HG03469 (cell line): Measurements from ENCODE around the gene PTPRG.

Experiments
- ATAC-seq: cut with Tn5 transposase; IDR thresholded peaks from one replicate; pipeline ENCODE4 v1.9.1; 2021; ENCODE audit warnings: mild to moderate bottlenecking, moderate library complexity, moderate number of reproducible peaks; ENCODE audit not compliant: unreplicated experiment

The PTPRG gene

DNA sequence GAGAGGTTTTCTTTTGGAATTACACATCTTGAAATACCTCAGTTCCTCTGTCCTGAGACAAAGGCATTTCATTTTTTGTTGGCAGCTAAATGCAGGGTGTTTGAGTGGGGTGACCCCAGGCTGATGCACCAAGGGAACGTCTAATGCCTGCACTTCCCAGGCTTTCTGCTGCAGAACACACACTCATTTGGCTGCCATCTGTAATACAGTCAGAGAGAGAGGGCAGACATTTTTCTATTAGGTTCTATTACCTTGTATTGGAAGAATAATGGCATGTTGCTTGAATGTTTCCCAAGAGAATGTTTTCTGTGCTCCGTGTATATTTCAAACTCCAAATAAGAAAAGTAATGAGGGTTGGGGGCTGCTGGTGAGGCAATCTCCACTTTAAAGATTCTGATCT lies 87.1 kb downstream of the PTPRG start:
- ATAC-seq = no peak

- no peak for ATAC-seq
Measured at GRCh38 chr3:61649381-61650170, 88.2 kb downstream of the PTPRG start.

DNA sequence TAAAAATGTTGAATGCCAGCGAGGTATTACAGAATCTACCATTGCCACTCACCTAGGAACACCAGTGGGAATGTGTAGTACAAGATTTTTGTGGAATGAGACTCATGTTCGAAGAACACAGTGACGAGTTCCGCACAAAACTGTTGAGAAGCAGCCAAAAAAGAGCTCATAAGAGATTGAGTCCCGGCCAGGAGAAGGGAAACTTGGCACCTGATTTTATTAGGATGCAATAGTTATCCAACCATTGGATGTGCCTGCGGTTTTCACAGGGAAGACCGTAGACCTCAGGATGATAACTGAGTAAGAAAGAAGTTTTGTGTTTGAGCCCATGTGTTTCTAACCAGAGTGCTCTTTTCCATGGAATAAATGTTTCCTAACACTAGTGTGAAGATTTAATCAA lies 88.9 kb downstream of the PTPRG start:
- ATAC-seq = no peak

GRCh38 chr3:61650719-61651410 lies 89.5 kb downstream of the PTPRG start:
- ATAC-seq = no peak

DNA sequence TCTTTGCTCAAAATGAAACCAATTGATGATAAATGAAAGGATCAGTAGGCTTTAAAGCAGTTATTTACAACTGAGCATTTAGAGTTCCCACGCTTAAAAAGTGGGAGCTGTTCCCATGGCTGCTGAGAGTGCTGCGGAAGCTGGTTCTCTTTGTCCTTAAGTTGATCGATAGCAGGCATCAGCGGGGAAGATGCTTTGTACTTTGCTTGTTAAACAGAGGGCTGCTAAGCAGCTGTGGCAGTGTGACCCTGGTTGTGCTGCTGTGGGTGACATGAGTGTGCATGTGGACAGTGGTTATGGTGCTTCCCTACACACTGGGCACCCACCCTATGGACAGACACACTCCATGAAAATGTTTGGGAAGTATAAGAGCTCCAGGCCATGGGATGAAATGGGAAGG lies 96.3 kb downstream of the PTPRG start:
- ATAC-seq = no peak

DNA sequence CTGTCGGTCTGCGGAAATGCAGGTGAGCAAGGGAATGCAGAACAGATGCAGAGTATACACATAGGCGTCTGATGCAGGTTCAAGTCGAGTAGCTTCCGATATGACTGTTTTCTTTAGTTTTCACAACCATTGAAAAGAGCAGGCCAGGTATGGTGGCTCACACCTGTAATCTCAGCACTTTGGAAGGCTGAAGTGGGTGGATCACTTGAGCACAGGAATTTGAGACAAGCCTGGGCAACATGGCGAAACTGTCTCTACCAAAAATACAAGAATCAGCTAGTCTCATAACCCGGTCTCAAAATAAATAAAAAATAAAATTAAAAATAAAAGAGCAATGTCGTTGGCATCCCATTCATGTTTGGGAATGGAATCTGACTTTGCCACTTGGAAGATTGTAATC lies 101.5 kb downstream of the PTPRG start:
- ATAC-seq = no peak

DNA sequence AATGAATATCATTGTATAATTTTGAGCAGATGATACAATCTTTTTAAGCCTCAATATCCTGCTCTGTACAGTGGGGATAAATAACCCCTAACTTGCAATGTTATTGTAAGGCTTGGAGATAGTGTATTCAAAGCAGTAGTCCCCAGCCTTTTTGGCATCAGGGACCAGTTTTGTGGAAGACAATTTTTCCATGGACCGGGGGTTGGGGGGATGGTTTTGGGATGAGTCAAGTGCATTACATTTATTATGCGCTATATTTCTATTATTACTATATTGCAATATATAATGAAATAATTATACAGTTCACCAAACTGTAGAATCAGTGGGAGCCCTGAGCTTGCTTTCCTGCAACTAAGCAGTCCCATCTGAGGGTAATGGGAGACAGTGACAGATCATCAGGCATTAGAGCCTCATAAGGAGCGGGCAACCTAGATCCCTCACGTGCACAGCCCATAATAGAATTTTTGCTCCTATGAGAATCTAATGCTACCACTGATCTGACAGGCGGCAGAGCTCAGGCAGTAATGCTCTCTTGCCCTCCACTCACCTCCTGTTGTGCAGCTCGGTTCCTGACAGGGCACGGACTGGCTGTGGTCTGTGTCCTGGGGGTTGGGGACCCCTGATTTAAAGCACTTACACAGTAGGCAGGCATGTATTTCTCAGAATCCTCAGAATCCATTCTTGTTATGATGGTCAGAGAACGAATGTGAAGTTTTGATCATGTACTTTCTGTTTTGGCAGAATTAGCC lies 102.2 kb downstream of the PTPRG start:
- no peak for ATAC-seq

GRCh38 chr3:61664105-61664482 lies 102.7 kb downstream of the PTPRG start:
- ATAC-seq = no peak

- ATAC-seq = no peak
Measured at GRCh38 chr3:61665121-61665520, 103.8 kb downstream of the PTPRG start.

- no peak for ATAC-seq
Measured at GRCh38 chr3:61665987-61666386, 104.6 kb downstream of the PTPRG start.

GRCh38 chr3:61666615-61667330 lies 105.4 kb downstream of the PTPRG start:
- ATAC-seq = no peak

GRCh38 chr3:61667383-61667782 lies 106.0 kb downstream of the PTPRG start:
- ATAC-seq = no peak

DNA sequence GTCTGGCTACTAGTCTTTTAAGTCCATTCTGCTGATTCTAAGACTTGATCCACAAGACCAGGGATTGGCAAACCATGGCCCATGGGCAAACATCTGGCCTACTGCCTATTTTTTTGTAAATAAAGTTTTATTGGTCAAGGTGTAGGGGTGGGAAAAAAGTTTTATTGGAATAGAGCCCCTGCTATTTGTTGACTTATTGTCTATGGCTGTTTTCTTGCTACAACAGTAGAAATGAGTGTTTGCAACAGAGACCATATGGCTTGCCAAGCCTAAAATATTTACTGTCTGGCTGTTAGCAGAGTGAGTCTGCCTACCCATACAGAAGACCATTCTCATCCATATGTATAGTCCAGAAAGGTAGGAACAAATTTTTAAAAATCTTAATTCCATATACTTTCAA lies 106.4 kb downstream of the PTPRG start:
- ATAC-seq = no peak

GRCh38 chr3:61668317-61668864 lies 107.0 kb downstream of the PTPRG start:
- no peak for ATAC-seq

DNA sequence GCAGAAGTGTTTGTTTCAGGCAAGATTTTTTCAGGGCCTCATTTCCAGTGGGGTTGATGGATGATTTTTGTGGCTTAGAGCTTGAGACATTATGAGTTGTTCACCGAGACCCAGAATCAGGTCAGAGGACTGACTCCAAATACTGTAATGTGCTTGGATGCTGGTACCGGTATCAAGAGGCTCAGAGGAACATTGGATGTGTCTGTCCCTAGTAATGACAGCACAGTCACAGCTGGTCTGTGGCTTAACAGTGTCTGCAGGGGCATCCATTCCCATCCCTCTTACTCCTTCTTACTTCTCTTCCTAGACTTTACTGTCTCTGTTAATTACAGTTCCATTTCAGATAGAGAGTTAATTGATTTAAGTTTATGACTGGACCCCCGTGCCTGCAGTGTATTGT lies 107.8 kb downstream of the PTPRG start:
- ATAC-seq = no peak

GRCh38 chr3:61669668-61670299 lies 108.4 kb downstream of the PTPRG start:
- no peak for ATAC-seq

DNA sequence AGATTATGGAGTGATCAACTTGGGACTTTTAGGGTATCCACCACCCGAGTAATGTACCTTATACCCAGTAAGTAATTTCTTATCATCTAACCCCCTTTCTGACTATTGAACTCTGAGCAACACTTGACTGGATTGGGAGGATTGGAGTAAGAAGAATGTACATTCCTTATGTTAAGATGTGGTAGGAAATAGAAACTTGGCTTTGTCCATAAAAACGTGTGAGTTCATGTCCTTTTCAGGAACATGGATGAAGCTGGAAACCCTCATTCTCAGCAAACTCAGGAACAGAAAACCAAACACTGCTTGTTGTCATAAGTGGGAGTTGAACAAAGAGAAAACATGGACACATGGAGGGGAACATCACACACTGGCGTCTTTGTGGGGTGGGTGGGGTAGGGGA lies 112.3 kb downstream of the PTPRG start:
- no peak for ATAC-seq

GRCh38 chr3:61674596-61674995 lies 113.2 kb downstream of the PTPRG start:
- no peak for ATAC-seq

DNA sequence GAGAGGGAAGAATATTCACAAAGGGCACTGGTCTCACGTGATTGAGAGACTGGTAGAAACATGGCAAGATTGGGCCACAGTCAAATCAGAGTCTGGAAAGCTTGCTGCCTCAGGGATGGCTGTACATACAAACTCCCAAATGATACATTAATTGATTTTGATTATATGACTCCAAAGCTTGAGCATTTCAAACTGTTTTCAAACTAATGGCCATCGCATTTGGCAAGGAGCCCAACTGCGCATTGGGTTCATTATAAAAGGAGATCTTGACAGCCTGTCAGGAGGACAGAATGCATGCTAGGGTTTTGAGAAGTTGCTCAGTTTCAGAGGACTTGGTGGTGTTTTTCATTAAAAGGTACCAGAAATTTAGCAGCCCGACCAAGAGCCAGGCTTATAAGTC lies 117.7 kb downstream of the PTPRG start:
- ATAC-seq = no peak

DNA sequence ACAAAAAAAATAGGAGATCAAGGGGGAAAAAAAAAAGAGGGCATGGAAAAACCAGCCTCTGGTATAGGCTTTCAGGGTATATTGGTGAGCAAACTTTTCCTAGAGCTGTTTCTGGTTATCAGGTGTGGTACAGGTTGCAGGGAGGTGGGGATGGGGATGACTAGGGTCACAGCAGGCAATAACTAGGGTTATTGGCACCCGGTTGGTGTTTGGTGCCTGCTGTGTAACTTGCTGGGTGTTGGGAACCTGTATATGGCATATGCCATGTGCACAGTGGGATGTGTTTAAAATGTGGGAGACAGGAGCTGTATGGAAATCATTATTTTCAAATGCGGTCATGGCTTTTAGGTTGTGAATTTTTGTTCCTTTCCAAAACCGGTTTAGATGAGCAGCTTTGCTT lies 119.2 kb downstream of the PTPRG start:
- no peak for ATAC-seq
